NK-92 (cell line): ENCODE results near the gene ITGB8.

Experiments
- DNase-seq: peaks from one replicate; lab custom pipeline; 2025; ENCODE audit not compliant: unreplicated experiment; lab: John Stamatoyannopoulos, UW

Gene ITGB8

GRCh38 chr7:20331910-20332813 lies 1.5 kb downstream of the ITGB8 start:
- DNase-seq: no peak

- no peak for DNase-seq
Observed at GRCh38 chr7:20338285-20338684, 7.6 kb downstream of the ITGB8 start.

- no peak for DNase-seq
Observed at GRCh38 chr7:20340839-20341238, 10.1 kb downstream of the ITGB8 start.

- DNase-seq: no peak
Observed at GRCh38 chr7:20343205-20343604, 12.5 kb downstream of the ITGB8 start.

GRCh38 chr7:20343941-20344340 lies 13.2 kb downstream of the ITGB8 start:
- DNase-seq: no peak

GRCh38 chr7:20344396-20344795 lies 13.7 kb downstream of the ITGB8 start:
- DNase-seq: no peak

- no peak for DNase-seq
Observed at GRCh38 chr7:20346577-20346976, 15.9 kb downstream of the ITGB8 start.

- no peak for DNase-seq
Observed at GRCh38 chr7:20347680-20348079, 17.0 kb downstream of the ITGB8 start.

- no peak for DNase-seq
Observed at GRCh38 chr7:20348125-20348807, 17.6 kb downstream of the ITGB8 start.

GRCh38 chr7:20350518-20350951 lies 19.8 kb downstream of the ITGB8 start:
- no peak for DNase-seq

- DNase-seq: no peak
Observed at GRCh38 chr7:20350996-20351692, 20.4 kb downstream of the ITGB8 start.

GRCh38 chr7:20351901-20352300 lies 21.2 kb downstream of the ITGB8 start:
- no peak for DNase-seq

GRCh38 chr7:20352573-20353306 lies 22.0 kb downstream of the ITGB8 start:
- no peak for DNase-seq

GRCh38 chr7:20354610-20355528 lies 24.2 kb downstream of the ITGB8 start:
- no peak for DNase-seq

- DNase-seq: no peak
Observed at GRCh38 chr7:20358106-20358505, 27.4 kb downstream of the ITGB8 start.

GRCh38 chr7:20358762-20359282 lies 28.1 kb downstream of the ITGB8 start:
- no peak for DNase-seq

GRCh38 chr7:20359341-20359963 lies 28.8 kb downstream of the ITGB8 start:
- DNase-seq: no peak

GRCh38 chr7:20362574-20363253 lies 32.0 kb downstream of the ITGB8 start:
- no peak for DNase-seq
